Thyroid gland (tissue), 4 donors: ENCODE results near the gene DYRK1A.

Source experiments
- POLR2A ChIP-seq, 2 donors: fragments of 450-650 bp; IDR thresholded peaks; one replicate each; pipeline ENCODE4 v1.6.1; 2017; ENCODE audit warnings: antibody characterized with exemption in 2 of 2, mild to moderate bottlenecking in 2 of 2, moderate library complexity in 1 of 2
- TF ChIP-seq, protein P1 (sequence below), 6 experiments: fragments of 200-600 bp in 3 of 6; fragments of 450-650 bp in 3 of 6; sonication (generic) in 3 of 6; IDR thresholded peaks; one replicate each; pipeline ENCODE4 v1.5.1; 2016 to 2019; ENCODE audit warnings: antibody characterized with exemption in 6 of 6, mild to moderate bottlenecking in 2 of 6, inconsistent platforms in 1 of 6, moderate library complexity in 1 of 6

DNA sequence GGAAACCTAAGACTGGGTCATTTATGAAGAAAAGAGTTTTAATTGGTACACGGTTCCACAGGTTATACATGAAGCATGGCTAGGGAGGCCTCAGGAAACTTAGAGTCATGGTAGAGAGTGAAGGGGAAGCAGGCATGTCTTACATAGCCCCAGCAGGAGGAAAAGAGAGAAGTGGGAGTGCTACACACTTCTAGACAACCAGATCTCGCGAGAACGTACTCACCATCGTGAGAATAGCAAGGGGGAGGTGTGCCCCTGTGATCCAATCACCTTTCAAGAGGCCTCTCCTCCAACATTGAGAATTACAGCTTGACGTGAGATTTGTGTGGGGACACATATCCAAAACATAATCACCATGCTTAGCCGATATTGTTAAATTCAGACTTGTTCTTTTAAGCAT, 62.8 kb downstream of the DYRK1A start:
- TF ChIP-seq, protein P1, sequence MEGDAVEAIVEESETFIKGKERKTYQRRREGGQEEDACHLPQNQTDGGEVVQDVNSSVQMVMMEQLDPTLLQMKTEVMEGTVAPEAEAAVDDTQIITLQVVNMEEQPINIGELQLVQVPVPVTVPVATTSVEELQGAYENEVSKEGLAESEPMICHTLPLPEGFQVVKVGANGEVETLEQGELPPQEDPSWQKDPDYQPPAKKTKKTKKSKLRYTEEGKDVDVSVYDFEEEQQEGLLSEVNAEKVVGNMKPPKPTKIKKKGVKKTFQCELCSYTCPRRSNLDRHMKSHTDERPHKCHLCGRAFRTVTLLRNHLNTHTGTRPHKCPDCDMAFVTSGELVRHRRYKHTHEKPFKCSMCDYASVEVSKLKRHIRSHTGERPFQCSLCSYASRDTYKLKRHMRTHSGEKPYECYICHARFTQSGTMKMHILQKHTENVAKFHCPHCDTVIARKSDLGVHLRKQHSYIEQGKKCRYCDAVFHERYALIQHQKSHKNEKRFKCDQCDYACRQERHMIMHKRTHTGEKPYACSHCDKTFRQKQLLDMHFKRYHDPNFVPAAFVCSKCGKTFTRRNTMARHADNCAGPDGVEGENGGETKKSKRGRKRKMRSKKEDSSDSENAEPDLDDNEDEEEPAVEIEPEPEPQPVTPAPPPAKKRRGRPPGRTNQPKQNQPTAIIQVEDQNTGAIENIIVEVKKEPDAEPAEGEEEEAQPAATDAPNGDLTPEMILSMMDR (IDR thresholded peaks at IDR 0.05), result no peak
- TF ChIP-seq POLR2A (IDR thresholded peaks at IDR 0.05), result no peak
